Activated T-helper 2 cell treated with anti-CD3 and anti-CD28 coated beads, Interferon-gamma antibody, Interleukin-2, Interleukin-4, amounts not matched to agents 10 μg/mL and 5 μg/mL and 100 μg/mL, durations not matched to agents 14 hours and 24 hours and 36 hours (primary cell): ENCODE measurements around the gene CD9. TPM values are rescaled to one million over a fixed set of nuclear protein-coding genes. Genes with fewer than 3 reads are reported as not detected.
A peak's percentile ranks its signal among the peaks of the same experiment; 100 is the strongest.

ENCODE experiments used
- DNase-seq: peaks from one replicate; pipeline ENCODE4 v3.0.0; 2021; ENCODE audit warnings: low spot score
- H3K27ac Mint-ChIP-seq: one replicate; pipeline ENCODE4 v1.8.0; 2021; ENCODE audit warnings: mixed read lengths
- H3K27me3 Mint-ChIP-seq: one replicate; pipeline ENCODE4 v1.8.0; 2021; ENCODE audit warnings: low read depth, mixed read lengths
- H3K36me3 Mint-ChIP-seq: one replicate; pipeline ENCODE4 v1.8.0; 2021; ENCODE audit warnings: low read depth, mixed read lengths
- H3K4me1 Mint-ChIP-seq: one replicate; pipeline ENCODE4 v1.8.0; 2021; ENCODE audit warnings: low read depth, mixed read lengths
- H3K4me3 Mint-ChIP-seq: one replicate; pipeline ENCODE4 v1.8.0; 2021; ENCODE audit warnings: low read depth, mild to moderate bottlenecking, moderate library complexity, mixed read lengths
- H3K9me3 Mint-ChIP-seq: one replicate; pipeline ENCODE4 v1.8.0; 2021; ENCODE audit warnings: mixed read lengths
- intact Hi-C: fragments of 100-400 bp; cut with micrococcal nuclease; formaldehyde crosslinking; loops from one replicate; pipeline ENCODE4 v1.15.1; 2023
- total RNA-seq: library from RNA; stranded (reverse); gene quantifications from 2 replicates; pipeline ENCODE4 v1.2.3, GENCODE V29; 2022

Gene CD9
- total RNA-seq, 1 donor from 2014 or later, result 24.8 TPM

GRCh38 chr12:6222078-6222654 is 22.0 kb downstream of the CD9 start:
- peaks cover 18% of the 10 kb centered on the region for H3K4me1 Mint-ChIP-seq
- no peak overlapping the region for H3K4me3 Mint-ChIP-seq
- no peaks in the 10 kb centered on the region for H3K9me3 Mint-ChIP-seq
- H3K27me3 Mint-ChIP-seq, result peaks cover 2% of the 10 kb centered on the region
- H3K36me3 Mint-ChIP-seq, result no peaks in the 10 kb centered on the region
- intact Hi-C loops, result no loop called here
- DNase-seq, result no peak
- no peak overlapping the region for H3K27ac Mint-ChIP-seq

- Mint-ChIP-seq H3K4me1 (peaks cover 9% of the 10 kb centered on the region), H3K36me3 (no peaks in the 10 kb centered on the region), H3K27me3 (peaks cover 2% of the 10 kb centered on the region), H3K27ac (no peak overlapping the region), H3K4me3 (no peak overlapping the region), H3K9me3 (no peaks in the 10 kb centered on the region)
- intact Hi-C loops, result no loop called here
- no peak for DNase-seq
Measured at GRCh38 chr12:6223545-6223944, 23.3 kb downstream of the CD9 start.

- Mint-ChIP-seq H3K27ac (no peak overlapping the region), H3K9me3 (no peaks in the 10 kb centered on the region), H3K36me3 (no peaks in the 10 kb centered on the region), H3K27me3 (peaks cover 2% of the 10 kb centered on the region), H3K4me1 (peaks cover 8% of the 10 kb centered on the region), H3K4me3 (no peak overlapping the region)
- intact Hi-C loops, result no loop called here
- DNase-seq, result no peak
Measured at GRCh38 chr12:6224550-6224949, 24.4 kb downstream of the CD9 start.

- Mint-ChIP-seq H3K27me3 (no peaks in the 10 kb centered on the region), H3K27ac (no peak overlapping the region), H3K4me1 (peaks cover 9% of the 10 kb centered on the region), H3K4me3 (no peak overlapping the region), H3K9me3 (no peaks in the 10 kb centered on the region), H3K36me3 (no peaks in the 10 kb centered on the region)
- intact Hi-C loops, result no loop called here
- DNase-seq, result no peak
Measured at GRCh38 chr12:6225630-6226001, 25.4 kb downstream of the CD9 start.

GRCh38 chr12:6226002-6226678 is 25.9 kb downstream of the CD9 start:
- Mint-ChIP-seq H3K27me3 (no peaks in the 10 kb centered on the region), H3K4me1 (peaks cover 12% of the 10 kb centered on the region), H3K27ac (no peak overlapping the region), H3K4me3 (no peak overlapping the region), H3K36me3 (no peaks in the 10 kb centered on the region), H3K9me3 (no peaks in the 10 kb centered on the region)
- DNase-seq, result no peak
- intact Hi-C loops, result no loop called here

- no peak overlapping the region for H3K4me3 Mint-ChIP-seq
- no peak overlapping the region for H3K27ac Mint-ChIP-seq
- H3K9me3 Mint-ChIP-seq, result no peaks in the 10 kb centered on the region
- intact Hi-C loops, result no loop called here
- H3K4me1 Mint-ChIP-seq, result peaks cover 17% of the 10 kb centered on the region
- H3K36me3 Mint-ChIP-seq, result no peaks in the 10 kb centered on the region
- H3K27me3 Mint-ChIP-seq, result no peaks in the 10 kb centered on the region
- DNase-seq, result no peak
Measured at GRCh38 chr12:6226679-6227051, 26.5 kb downstream of the CD9 start.

- Mint-ChIP-seq H3K4me3 (no peak overlapping the region), H3K27me3 (no peaks in the 10 kb centered on the region)
- intact Hi-C loops, result loop anchor here (1.0 kb wide), 1 partner anchor 10 kb away; no protein-coding TSS in a partner anchor
Measured at GRCh38 chr12:6228535-6229223, 28.5 kb downstream of the CD9 start.

GRCh38 chr12:6229224-6230218 is 29.3 kb downstream of the CD9 start:
- Mint-ChIP-seq H3K27me3 (no peaks in the 10 kb centered on the region), H3K4me3 (no peak overlapping the region), H3K9me3 (no peaks in the 10 kb centered on the region), H3K36me3 (no peaks in the 10 kb centered on the region), H3K4me1 (peaks cover 21% of the 10 kb centered on the region), H3K27ac (peak overlapping the region; percentile 86)
- intact Hi-C loops, result loop anchor here (1.0 to 5.0 kb wide), 3 partner anchors 11 to 38 kb away; no protein-coding TSS in a partner anchor
- no peak for DNase-seq

More at GRCh38 chr12:6228535-6229223, 28.5 kb downstream of the CD9 start:
- Mint-ChIP-seq H3K9me3 (no peaks in the 10 kb centered on the region), H3K36me3 (no peaks in the 10 kb centered on the region), H3K27ac (no peak overlapping the region), H3K4me1 (peaks cover 21% of the 10 kb centered on the region)
- DNase-seq, result no peak

- DNase-seq, result peak; percentile 72
- H3K4me1 Mint-ChIP-seq, result peaks cover 22% of the 10 kb centered on the region
- peak overlapping the region; percentile 27 for H3K4me3 Mint-ChIP-seq
- H3K9me3 Mint-ChIP-seq, result no peaks in the 10 kb centered on the region
- intact Hi-C loops, result loop anchor here (1.0 to 5.0 kb wide), 2 partner anchors 31 to 37 kb away; no protein-coding TSS in a partner anchor
- no peaks in the 10 kb centered on the region for H3K36me3 Mint-ChIP-seq
- H3K27ac Mint-ChIP-seq, result peak overlapping the region; percentile 86
- H3K27me3 Mint-ChIP-seq, result no peaks in the 10 kb centered on the region
Measured at GRCh38 chr12:6230321-6231110, 30.3 kb downstream of the CD9 start.

GRCh38 chr12:6231359-6232268 is 31.4 kb downstream of the CD9 start:
- Mint-ChIP-seq H3K9me3 (no peaks in the 10 kb centered on the region), H3K27ac (no peak overlapping the region)

More at GRCh38 chr12:6231359-6232268, 31.4 kb downstream of the CD9 start:
- DNase-seq, result no peak
- intact Hi-C loops, result loop anchor here (5.0 kb wide), 1 partner anchor 36 kb away; no protein-coding TSS in a partner anchor
- no peak overlapping the region for H3K4me3 Mint-ChIP-seq
- H3K27me3 Mint-ChIP-seq, result no peaks in the 10 kb centered on the region
- peaks cover 22% of the 10 kb centered on the region for H3K4me1 Mint-ChIP-seq
- H3K36me3 Mint-ChIP-seq, result no peaks in the 10 kb centered on the region
